ENCODE measurements around the gene MYO5A.

MYO5A gene

DNA sequence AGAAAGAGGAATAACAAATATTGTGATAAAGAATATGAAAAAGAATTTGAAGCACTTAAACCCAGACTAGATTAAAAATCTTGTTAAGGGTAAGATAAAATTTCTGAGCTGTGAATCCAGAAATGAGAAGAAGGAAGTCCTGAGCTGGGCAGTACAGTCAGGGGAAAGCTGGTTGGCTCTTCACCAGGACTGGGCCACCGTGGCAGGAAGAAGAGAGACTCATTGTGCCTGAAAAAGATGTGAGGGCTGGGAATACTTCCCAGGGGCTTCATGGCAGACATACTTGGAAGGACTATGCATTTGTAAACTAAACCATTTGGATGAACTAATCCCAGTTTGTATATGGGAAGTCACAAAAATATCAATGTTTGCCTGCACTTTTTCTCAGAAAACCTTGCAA is 204.6 kb downstream of the MYO5A start:
- no peak overlapping the region for H3K4me3 ChIP-seq (ENCODE audit: low read depth, low read length)
- DNase-seq (ENCODE audit: low read depth), result no peak
- TF ChIP-seq CTCF (IDR thresholded peaks at IDR 0.05; ENCODE audit: low read depth, low read length) (no peak), POLR2A (IDR thresholded peaks at IDR 0.05; ENCODE audit: extremely low read depth, insufficient read length) (no peak), MYC (IDR thresholded peaks at IDR 0.05; ENCODE audit: low read depth, low read length) (no peak)
- TF ChIP-seq, protein P1, sequence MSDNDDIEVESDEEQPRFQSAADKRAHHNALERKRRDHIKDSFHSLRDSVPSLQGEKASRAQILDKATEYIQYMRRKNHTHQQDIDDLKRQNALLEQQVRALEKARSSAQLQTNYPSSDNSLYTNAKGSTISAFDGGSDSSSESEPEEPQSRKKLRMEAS (IDR thresholded peaks at IDR 0.05; ENCODE audit: low read depth, low read length), result no peak

- no peak overlapping the region for H3K4me3 ChIP-seq (ENCODE audit: low read depth, low read length)
- TF ChIP-seq CTCF (IDR thresholded peaks at IDR 0.05; ENCODE audit: low read depth, low read length) (no peak), MYC (IDR thresholded peaks at IDR 0.05; ENCODE audit: low read depth, low read length) (no peak), POLR2A (IDR thresholded peaks at IDR 0.05; ENCODE audit: extremely low read depth, insufficient read length) (no peak)
- TF ChIP-seq, protein P1 (IDR thresholded peaks at IDR 0.05; ENCODE audit: low read depth, low read length), result no peak
- DNase-seq (ENCODE audit: low read depth), result no peak
Observed at GRCh38 chr15:52318729-52319500, 209.8 kb downstream of the MYO5A start.

DNA sequence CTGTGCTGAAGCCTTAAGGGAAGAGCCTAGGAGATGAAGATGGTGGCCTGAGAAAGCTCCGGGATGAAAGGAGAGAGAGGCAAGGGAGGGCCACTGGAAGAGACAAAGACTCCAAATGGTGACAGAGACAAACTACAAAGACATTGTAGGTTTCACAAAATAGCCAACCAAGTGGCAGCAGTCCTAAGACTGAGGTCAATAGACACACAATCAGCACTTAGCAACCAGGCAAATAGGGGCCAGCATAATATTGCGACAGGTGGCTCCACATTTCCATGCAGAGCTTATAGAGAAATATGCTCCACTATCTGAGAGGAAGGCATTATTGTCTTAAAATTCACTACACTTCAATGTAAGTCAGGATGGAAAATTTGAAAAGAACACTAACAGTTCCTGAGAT is 211.0 kb downstream of the MYO5A start:
- no peak overlapping the region for H3K4me3 ChIP-seq (ENCODE audit: low read depth, low read length)
- DNase-seq (ENCODE audit: low read depth), result no peak
- no peak for TF ChIP-seq POLR2A (IDR thresholded peaks at IDR 0.05; ENCODE audit: extremely low read depth, insufficient read length)
- no peak for TF ChIP-seq CTCF (IDR thresholded peaks at IDR 0.05; ENCODE audit: low read depth, low read length)
- TF ChIP-seq, protein P1 (IDR thresholded peaks at IDR 0.05; ENCODE audit: low read depth, low read length), result no peak
- no peak for TF ChIP-seq MYC (IDR thresholded peaks at IDR 0.05; ENCODE audit: low read depth, low read length)

DNA sequence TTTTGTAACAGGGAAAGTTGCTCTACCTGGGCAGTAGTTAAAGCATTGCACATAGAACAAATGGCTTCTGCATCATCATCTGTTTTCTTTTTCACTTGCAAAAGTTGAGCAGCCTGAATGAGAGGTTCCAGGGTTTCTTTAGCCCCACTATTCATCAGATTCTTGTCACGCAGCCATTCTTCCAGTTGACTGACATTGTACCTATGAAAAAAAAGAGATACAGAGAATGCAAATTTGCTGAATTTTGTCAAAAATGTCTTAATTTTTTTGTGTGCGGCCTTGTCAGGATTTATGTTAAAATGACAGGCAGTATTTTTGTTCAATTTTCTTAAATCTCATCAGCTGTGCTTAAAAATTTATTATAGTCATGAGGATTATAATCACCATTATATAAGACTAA is 211.7 kb downstream of the MYO5A start:
- no peak overlapping the region for H3K4me3 ChIP-seq (ENCODE audit: low read depth, low read length)
- TF ChIP-seq CTCF (IDR thresholded peaks at IDR 0.05; ENCODE audit: low read depth, low read length) (no peak), MYC (IDR thresholded peaks at IDR 0.05; ENCODE audit: low read depth, low read length) (no peak), POLR2A (IDR thresholded peaks at IDR 0.05; ENCODE audit: extremely low read depth, insufficient read length) (no peak)
- TF ChIP-seq, protein P1 (IDR thresholded peaks at IDR 0.05; ENCODE audit: low read depth, low read length), result no peak
- DNase-seq (ENCODE audit: low read depth), result no peak

DNA sequence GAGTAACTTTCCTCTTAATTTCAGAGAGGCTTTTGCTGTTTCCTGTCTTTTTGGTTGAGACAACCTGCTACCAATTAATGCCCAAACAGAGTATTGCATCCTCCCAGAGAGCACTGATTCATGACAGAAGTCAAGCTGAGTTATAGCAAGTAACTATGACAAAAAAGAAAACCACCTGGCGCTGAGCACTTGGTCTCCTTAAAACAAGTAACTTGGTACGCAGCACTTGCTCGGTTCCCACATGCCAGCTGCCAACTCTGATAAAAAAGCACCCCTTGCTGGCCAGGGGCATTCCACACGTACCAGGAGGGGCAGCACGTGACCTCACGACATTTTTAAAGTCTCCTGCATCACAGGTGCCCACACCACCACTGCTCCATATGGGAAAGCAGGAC is 219.5 kb downstream of the MYO5A start:
- no peak overlapping the region for H3K4me3 ChIP-seq (ENCODE audit: low read depth, low read length)
- TF ChIP-seq MYC (IDR thresholded peaks at IDR 0.05; ENCODE audit: low read depth, low read length), result no peak
- TF ChIP-seq, protein P1 (IDR thresholded peaks at IDR 0.05; ENCODE audit: low read depth, low read length), result no peak
- no peak for TF ChIP-seq POLR2A (IDR thresholded peaks at IDR 0.05; ENCODE audit: extremely low read depth, insufficient read length)
- TF ChIP-seq CTCF (IDR thresholded peaks at IDR 0.05; ENCODE audit: low read depth, low read length), result no peak
- DNase-seq (ENCODE audit: low read depth), result no peak

Measured in NB4 (cell line).